ENCODE measurements around the gene DPH2.

- TF ChIP-seq CTCF (IDR thresholded peaks at IDR 0.05) (no peak), POLR2AphosphoS5 (IDR thresholded peaks at IDR 0.05) (no peak), EP300 (IDR thresholded peaks at IDR 0.05) (no peak)
Measured at GRCh38 chr1:43968348-43968948, 1.4 kb upstream of the DPH2 start.

All from gastroesophageal sphincter (tissue), 3 donors.